GM23248 (cell line): ENCODE data around the gene HLX. TPM values are rescaled to one million over a fixed set of nuclear protein-coding genes. Genes with fewer than 3 reads are reported as not detected.

Experiments
- DNase-seq: peaks from one replicate; pipeline ENCODE4 v3.0.0-alpha.2; 2015
- H2AFZ ChIP-seq: fragments of 200-600 bp; sonication (generic); 2 replicates; pipeline ENCODE4 v1.6.1; 2016; ENCODE audit warnings: antibody characterized with exemption
- H3F3A ChIP-seq: fragments of 200-600 bp; sonication (generic); 2 replicates; pipeline ENCODE4 v1.6.1; 2016; ENCODE audit warnings: mild to moderate bottlenecking, antibody characterized with exemption, mixed run types; ENCODE audit not compliant: insufficient read depth
- H3K27ac ChIP-seq: fragments of 200-600 bp; sonication (generic); 2 replicates; pipeline ENCODE4 v1.5.1; 2016; ENCODE audit warnings: mild to moderate bottlenecking
- H3K27me3 ChIP-seq: fragments of 200-600 bp; sonication (generic); replicated peaks from 2 replicates; pipeline ENCODE4 v1.6.1; 2016; ENCODE audit warnings: mild to moderate bottlenecking; ENCODE audit not compliant: insufficient read depth
- H3K36me3 ChIP-seq: fragments of 200-600 bp; sonication (generic); 2 replicates; pipeline ENCODE4 v1.6.1; 2016; ENCODE audit warnings: low read depth, mild to moderate bottlenecking
- H3K4me1 ChIP-seq: fragments of 200-600 bp; sonication (generic); 2 replicates; pipeline ENCODE4 v1.6.1; 2016; ENCODE audit warnings: mild to moderate bottlenecking; ENCODE audit not compliant: insufficient read depth
- H3K4me2 ChIP-seq: fragments of 200-600 bp; sonication (generic); one replicate; pipeline ENCODE4 v1.6.1; 2016; ENCODE audit warnings: mild to moderate bottlenecking; ENCODE audit not compliant: unreplicated experiment
- H3K4me3 ChIP-seq: fragments of 200-600 bp; sonication (generic); 2 replicates; pipeline ENCODE4 v1.5.1; 2016; ENCODE audit warnings: mild to moderate bottlenecking
- H3K79me2 ChIP-seq: fragments of 200-600 bp; sonication (generic); 2 replicates; pipeline ENCODE4 v1.6.1; 2016; ENCODE audit warnings: mild to moderate bottlenecking; ENCODE audit not compliant: insufficient read depth
- H3K9ac ChIP-seq: fragments of 200-600 bp; sonication (generic); 2 replicates; pipeline ENCODE4 v1.6.1; 2016; ENCODE audit warnings: mild to moderate bottlenecking
- H3K9me2 ChIP-seq: fragments of 200-600 bp; sonication (generic); 2 replicates; pipeline ENCODE4 v1.6.1; 2016; ENCODE audit warnings: mixed run types, mild to moderate bottlenecking, moderate library complexity; ENCODE audit not compliant: insufficient read depth
- H3K9me3 ChIP-seq: fragments of 200-600 bp; sonication (generic); one replicate; pipeline ENCODE4 v1.6.1; 2017; ENCODE audit warnings: low read depth
- H4K20me1 ChIP-seq: fragments of 200-600 bp; sonication (generic); 2 replicates; pipeline ENCODE4 v1.6.0; 2016; ENCODE audit not compliant: insufficient read depth
- EZH2 ChIP-seq: fragments of 200-600 bp; sonication (generic); IDR thresholded peaks from 2 replicates; pipeline ENCODE4 v1.6.1; 2018; ENCODE audit warnings: antibody characterized with exemption, mild to moderate bottlenecking; ENCODE audit not compliant: insufficient read depth, poor library complexity, severe bottlenecking
- EZH2phosphoT487 ChIP-seq: fragments of 200-600 bp; sonication (generic); IDR thresholded peaks from 2 replicates; pipeline ENCODE4 v1.6.1; 2018; ENCODE audit warnings: antibody characterized with exemption, moderate library complexity, mild to moderate bottlenecking, low read depth; ENCODE audit not compliant: insufficient read depth
- WGBS, 2 experiments: methylation state at CpG; one replicate each; pipeline ENCODE4 v1.1.6; 2015 to 2017; ENCODE audit warnings: low lambda C conversion rate in 2 of 2, low coverage in 1 of 2; ENCODE audit errors: missing lambda C conversion rate in 2 of 2; 5-methylcytosine and 5-hydroxymethylcytosine counted together
- in situ Hi-C: fragments of 300-500 bp; cut with MboI; formaldehyde crosslinking; loops from 2 replicates; pipeline ENCODE4 v1.15.0; 2020
- polyA plus RNA-seq: library from polyadenylated mRNA; unstranded; fragments of >200 nt; fragmentation: Nextera tagmentation; extraction: Ambion mirVana; gene quantifications from 2 replicates; pipeline ENCODE4 v1.2.1, GENCODE V29; 2016
- total RNA-seq: library from RNA; depleted of rRNA; stranded (reverse); fragments of >200 nt; shearing (Covaris generic); gene quantifications from 2 replicates; pipeline ENCODE4 v1.2.3, GENCODE V29; 2014

HLX gene
- total and polyA plus RNA-seq, 2 experiments from 2014 or later, result 20.0 to 24.2 TPM

- peak overlapping the region; percentile 94 for H3K9ac ChIP-seq
- H3K4me3 ChIP-seq, result peak overlapping the region; percentile 96
- peak; percentile 94 for DNase-seq
- no peaks in the 10 kb centered on the region for H3K27me3 ChIP-seq
- H3K36me3 ChIP-seq, result peaks cover 32% of the 10 kb centered on the region
- 5 to 6% methylated on average over 37 of the region's 37 CpGs for WGBS, 2 experiments
- no peak for TF ChIP-seq EZH2
- TF ChIP-seq EZH2phosphoT487, result no peak
- no peaks in the 10 kb centered on the region for H4K20me1 ChIP-seq
- peaks cover 18% of the 10 kb centered on the region for H3F3A ChIP-seq
- H3K4me1 ChIP-seq, result peaks cover 11% of the 10 kb centered on the region
- peak overlapping the region; percentile 86 for H3K27ac ChIP-seq
- H2AFZ ChIP-seq, result peak overlapping the region; percentile 82
- peak overlapping the region; percentile 93 for H3K4me2 ChIP-seq
- no peaks in the 10 kb centered on the region for H3K9me2 ChIP-seq
- in situ Hi-C loops, result no loop called here
- no peaks in the 10 kb centered on the region for H3K9me3 ChIP-seq
- peaks cover 40% of the 10 kb centered on the region for H3K79me2 ChIP-seq
These were observed 1.7 kb downstream of the HLX start for GRCh38 chr1:220880726-220881506.

GRCh38 chr1:220882061-220882891, 3.0 kb downstream of the HLX start:
- H3K4me3 ChIP-seq, result peak overlapping the region; percentile 96
- peak; percentile 53 for DNase-seq
- no peak for TF ChIP-seq EZH2phosphoT487
- TF ChIP-seq EZH2, result no peak
- no peaks in the 10 kb centered on the region for H3K9me2 ChIP-seq
- H4K20me1 ChIP-seq, result no peaks in the 10 kb centered on the region
- H3K79me2 ChIP-seq, result peaks cover 40% of the 10 kb centered on the region
- peaks cover 11% of the 10 kb centered on the region for H3K4me1 ChIP-seq
- H3K4me2 ChIP-seq, result peak overlapping the region; percentile 93
- H2AFZ ChIP-seq, result no peak overlapping the region
- H3K9me3 ChIP-seq, result no peaks in the 10 kb centered on the region
- H3K27me3 ChIP-seq, result no peaks in the 10 kb centered on the region
- H3K36me3 ChIP-seq, result peaks cover 38% of the 10 kb centered on the region
- peak overlapping the region; percentile 94 for H3K9ac ChIP-seq
- in situ Hi-C loops, result no loop called here
- peak overlapping the region; percentile 7; the same call in 1 of the 2 replicates for H3K27ac ChIP-seq
- 93 to 95% methylated on average over 34 of the region's 34 CpGs for WGBS, 2 experiments
- H3F3A ChIP-seq, result peaks cover 23% of the 10 kb centered on the region

- Histone ChIP-seq H3K36me3 (peaks cover 38% of the 10 kb centered on the region), H3K79me2 (peaks cover 40% of the 10 kb centered on the region), H3K9me2 (no peaks in the 10 kb centered on the region), H3K4me3 (no peak overlapping the region), H3K9me3 (no peaks in the 10 kb centered on the region), H4K20me1 (no peaks in the 10 kb centered on the region), H3F3A (peaks cover 23% of the 10 kb centered on the region), H3K27ac (no peak overlapping the region), H3K27me3 (no peaks in the 10 kb centered on the region), H3K4me2 (no peak overlapping the region), H3K4me1 (peaks cover 11% of the 10 kb centered on the region), H2AFZ (no peak overlapping the region), H3K9ac (no peak overlapping the region)
- in situ Hi-C loops, result no loop called here
- no peak for TF ChIP-seq EZH2phosphoT487
- no peak for TF ChIP-seq EZH2
- DNase-seq, result no peak
- 95 to 98% methylated on average over 57 to 59 of the region's 59 CpGs for WGBS, 2 experiments
These were observed 5.1 kb downstream of the HLX start for GRCh38 chr1:220884109-220884980.
